ENCODE results near the gene HNRNPAB.

DNA sequence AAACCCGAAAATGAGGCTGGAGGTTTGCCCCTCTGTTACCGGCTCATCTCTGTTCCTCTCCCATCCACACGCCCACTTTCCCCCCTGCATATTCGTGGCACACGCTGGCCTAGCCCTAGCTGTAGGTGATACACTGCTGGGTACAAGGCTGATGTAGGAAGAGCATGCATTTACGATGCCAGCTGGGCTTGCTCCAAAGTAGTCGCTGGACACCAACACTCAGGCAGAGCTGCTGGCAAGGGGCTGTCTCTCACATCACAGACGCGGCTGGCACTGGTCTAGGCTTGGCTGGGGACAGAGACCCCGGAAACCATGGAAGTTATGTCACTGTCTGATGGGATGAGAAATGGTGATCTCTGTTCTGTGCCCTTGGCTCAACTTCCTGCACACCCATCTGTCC lies 38.1 kb downstream of the HNRNPAB start:
- TF ChIP-seq, protein P1, sequence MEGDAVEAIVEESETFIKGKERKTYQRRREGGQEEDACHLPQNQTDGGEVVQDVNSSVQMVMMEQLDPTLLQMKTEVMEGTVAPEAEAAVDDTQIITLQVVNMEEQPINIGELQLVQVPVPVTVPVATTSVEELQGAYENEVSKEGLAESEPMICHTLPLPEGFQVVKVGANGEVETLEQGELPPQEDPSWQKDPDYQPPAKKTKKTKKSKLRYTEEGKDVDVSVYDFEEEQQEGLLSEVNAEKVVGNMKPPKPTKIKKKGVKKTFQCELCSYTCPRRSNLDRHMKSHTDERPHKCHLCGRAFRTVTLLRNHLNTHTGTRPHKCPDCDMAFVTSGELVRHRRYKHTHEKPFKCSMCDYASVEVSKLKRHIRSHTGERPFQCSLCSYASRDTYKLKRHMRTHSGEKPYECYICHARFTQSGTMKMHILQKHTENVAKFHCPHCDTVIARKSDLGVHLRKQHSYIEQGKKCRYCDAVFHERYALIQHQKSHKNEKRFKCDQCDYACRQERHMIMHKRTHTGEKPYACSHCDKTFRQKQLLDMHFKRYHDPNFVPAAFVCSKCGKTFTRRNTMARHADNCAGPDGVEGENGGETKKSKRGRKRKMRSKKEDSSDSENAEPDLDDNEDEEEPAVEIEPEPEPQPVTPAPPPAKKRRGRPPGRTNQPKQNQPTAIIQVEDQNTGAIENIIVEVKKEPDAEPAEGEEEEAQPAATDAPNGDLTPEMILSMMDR (IDR thresholded peaks at IDR 0.05; ENCODE audit: low read depth, low read length), result no peak
- no peak for TF ChIP-seq EZH2phosphoT487 (IDR thresholded peaks at IDR 0.05; ENCODE audit: low read depth)

Measured in OCI-LY3 (cell line).